ENCODE results near the gene TBCCD1.
A peak's percentile ranks its signal among the peaks of the same experiment; 100 is the strongest.
"Not testable (repeated sequence)": the region's sequence is repeated elsewhere in the genome, so short reads cannot be mapped to it uniquely, and the experiment has no call there.

The TBCCD1 gene

DNA sequence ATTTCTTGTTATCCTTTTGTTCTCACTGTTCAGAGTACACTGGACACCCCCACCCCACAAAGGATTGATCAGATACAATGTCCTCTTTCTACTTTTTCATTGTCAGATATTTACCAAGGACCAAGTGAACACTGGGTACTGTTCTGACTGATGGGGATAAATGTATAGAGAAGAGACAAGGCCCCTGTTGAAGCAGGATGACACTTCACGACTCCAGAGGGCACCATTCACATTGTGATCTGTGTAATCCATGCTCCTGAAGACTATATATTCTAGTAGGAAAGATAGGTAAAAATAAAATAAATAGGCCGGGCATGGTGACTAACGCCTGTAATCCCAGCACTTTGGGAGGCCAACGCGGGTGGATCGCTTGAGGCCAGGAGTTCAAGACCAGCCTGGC, 15.8 kb downstream of the TBCCD1 start:
- no peak for DNase-seq

DNA sequence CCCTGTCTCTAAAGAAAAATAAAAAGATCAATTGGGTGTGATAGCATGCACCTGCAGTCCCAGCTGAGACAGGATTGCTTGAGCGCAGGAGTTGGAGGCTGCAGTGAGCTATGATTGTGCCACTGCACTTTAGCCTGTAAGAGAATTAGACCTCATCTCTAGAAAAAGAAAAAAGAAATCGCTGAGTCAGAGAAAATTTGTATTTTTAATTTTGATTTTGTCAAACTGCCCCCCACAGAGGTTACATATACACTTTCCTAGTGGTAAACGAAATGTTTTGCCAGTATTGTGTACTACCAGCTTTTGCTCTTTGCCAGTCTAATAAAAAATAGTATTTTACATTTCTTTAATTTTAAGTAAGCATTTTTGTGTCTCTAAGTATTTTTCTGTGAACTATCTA, 17.6 kb downstream of the TBCCD1 start:
- no peak for DNase-seq

DNA sequence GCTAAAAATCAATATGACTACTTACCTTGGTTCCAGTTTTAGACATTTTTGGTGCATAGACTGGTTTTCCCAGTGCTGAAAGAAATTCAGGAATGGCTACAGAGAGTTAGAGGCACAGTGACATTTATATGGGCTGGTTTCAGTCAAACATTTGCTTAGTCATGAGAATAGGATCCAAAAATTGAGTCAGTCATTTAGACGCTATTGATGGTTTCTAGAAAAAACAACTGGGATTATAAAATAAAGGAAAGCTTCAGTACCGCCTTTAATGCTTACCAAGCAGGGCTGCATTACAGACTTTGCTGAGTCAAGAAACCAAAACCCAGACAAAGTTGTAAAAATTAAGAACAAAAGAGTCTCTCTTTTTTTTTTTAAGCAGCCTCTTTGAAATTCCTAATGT, 22.9 kb downstream of the TBCCD1 start, which contains the start of gene CRYGS:
Gene CRYGS, minus strand, starts transcription at position 100 of the 400 bp plus-strand sequence. Its CDS starts 54 bp downstream, at position 46.
- no peak for DNase-seq

- no peak for DNase-seq
Observed at GRCh38 chr3:186540835-186541226, 26.3 kb downstream of the TBCCD1 start.

- peak; percentile 89 for DNase-seq
Observed at GRCh38 chr3:186540221-186540834, 26.8 kb downstream of the TBCCD1 start.

DNA sequence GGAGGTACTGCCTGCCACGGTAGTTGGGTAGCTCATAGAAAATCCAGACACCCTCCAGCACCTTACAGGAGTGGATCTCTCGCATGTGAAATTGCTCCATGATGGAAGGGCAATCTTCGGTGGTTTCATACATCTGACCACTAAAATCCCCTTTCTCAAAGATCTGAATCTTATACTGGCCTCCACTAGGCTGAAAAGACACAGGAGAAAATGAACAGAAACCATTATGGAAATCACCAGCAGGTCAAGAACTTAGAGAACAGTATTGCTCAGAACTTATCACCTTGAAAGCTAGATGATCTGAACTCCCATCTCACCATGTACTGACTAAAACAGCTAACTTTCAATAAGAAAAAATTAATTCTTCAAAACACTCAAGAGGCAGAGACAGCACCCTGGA, 28.4 kb downstream of the TBCCD1 start:
- DNase-seq: no peak

- DNase-seq: no peak
Observed at GRCh38 chr3:186536883-186537844, 30.0 kb downstream of the TBCCD1 start.

- peak; percentile 64 for DNase-seq
Observed at GRCh38 chr3:186534113-186534669, 32.9 kb downstream of the TBCCD1 start.

GRCh38 chr3:186532598-186533072, 34.5 kb downstream of the TBCCD1 start:
- no peak for DNase-seq

GRCh38 chr3:186531694-186532093, 35.4 kb downstream of the TBCCD1 start:
- not testable (repeated sequence) for DNase-seq

DNA sequence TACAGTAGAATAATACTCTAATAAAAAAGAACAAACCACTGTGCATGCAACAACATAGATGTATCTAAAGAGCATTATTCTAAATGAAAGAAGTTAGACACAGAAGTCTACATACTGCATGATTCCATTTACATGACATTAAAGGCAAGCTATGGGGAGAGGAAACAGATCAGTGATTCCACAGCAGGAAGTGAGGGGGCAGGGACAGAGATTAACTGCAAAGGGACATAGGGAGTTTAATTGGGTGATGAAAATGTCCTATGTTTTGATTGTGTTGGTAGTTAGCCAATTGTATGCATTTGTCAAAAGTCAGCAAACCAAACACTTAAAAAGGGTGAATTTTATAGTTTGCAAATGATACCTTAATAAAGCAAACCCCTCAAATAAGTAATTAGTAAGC, 36.7 kb downstream of the TBCCD1 start:
- no peak for DNase-seq

GRCh38 chr3:186529201-186529999, 37.7 kb downstream of the TBCCD1 start:
- DNase-seq: no peak

DNA sequence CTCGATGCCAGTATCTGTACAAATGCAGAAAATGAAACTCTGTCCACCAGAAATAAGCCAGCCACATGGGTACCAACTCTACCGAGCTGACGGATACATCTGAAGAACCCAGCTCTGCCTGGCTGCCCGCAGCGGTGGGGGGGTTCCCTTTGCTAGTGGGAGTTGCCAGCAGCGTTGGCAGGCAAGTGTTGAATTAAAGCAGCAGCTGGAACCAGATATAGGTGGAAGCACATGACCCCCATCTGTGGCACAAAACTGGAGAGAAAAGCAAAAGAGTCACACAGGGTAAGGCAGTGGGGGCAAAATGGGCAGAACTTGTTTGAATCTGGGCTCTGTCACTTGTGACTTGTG, 40.9 kb downstream of the TBCCD1 start:
- DNase-seq: no peak

DNA sequence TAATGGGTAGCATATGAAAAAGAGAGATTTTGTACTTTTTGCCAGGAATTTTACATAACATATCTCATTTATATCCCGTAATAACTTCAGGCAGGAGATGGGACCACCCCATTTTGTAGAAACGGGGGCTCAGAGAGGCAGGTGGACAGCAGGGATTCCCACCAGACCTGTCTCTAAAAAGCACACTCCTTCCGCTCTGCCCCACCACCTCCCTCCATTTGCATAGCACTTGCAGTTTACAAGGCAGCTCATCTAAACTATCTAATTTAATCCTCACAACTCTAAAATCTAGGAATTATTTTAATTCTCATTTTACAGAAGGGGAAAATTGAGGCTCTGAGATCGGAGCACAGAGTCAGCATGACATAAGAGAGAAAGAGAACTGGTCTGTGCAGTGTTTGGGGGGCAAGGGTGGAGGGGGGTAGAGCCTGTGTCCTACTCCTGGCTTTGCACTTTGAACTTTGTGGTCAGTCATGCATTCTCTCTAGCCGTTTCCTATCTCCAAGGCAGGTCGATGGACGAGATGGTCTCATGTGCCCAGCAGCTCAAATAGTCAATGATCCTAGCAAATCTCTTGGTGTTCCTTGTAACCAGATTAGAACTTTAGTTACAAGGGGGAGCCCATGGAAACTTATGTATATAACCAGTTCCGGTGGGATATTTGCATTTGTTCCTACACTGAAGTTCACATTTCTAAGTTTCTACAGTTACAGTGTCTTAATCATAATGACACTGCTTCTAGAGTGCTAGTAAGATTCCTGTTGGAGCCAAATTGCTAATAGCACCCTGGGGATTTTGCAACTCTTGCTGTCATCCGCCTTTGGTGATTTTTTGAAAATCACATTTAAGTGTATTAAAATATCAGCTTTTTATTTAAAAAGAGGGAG, 41.5 kb downstream of the TBCCD1 start:
- DNase-seq: no peak

GRCh38 chr3:186524616-186525015, 42.5 kb downstream of the TBCCD1 start:
- DNase-seq: no peak

GRCh38 chr3:186523434-186523833, 43.7 kb downstream of the TBCCD1 start:
- no peak for DNase-seq

DNA sequence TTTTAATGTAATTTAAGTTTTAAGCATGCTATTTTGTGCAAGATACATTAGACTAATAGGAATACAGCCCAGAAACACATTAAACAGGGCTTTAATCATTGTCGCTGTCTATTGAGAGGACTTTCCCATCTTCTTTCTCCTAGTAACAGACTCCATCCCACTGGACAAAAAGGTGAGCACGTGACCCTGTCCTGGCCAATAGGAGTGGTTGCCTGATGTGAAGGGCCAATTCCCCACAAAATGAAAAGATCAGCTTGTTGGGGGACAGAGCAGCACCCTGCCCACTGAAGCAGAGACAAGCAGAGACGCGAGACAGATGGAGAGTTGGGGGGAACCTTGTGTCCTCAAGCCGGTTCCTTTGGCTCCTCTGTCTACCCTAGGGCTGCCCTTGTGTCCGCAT, 44.1 kb downstream of the TBCCD1 start:
- DNase-seq: no peak

GRCh38 chr3:186520957-186521842, 45.9 kb downstream of the TBCCD1 start:
- DNase-seq: no peak

- no peak for DNase-seq
Observed at GRCh38 chr3:186520431-186520830, 46.7 kb downstream of the TBCCD1 start.

- DNase-seq: peak; percentile 82
Observed at GRCh38 chr3:186519021-186519658, 48.0 kb downstream of the TBCCD1 start.

Measured in CD4-positive, alpha-beta T cell treated with Interleukin-4 for 4 hours (primary cell).